ENCODE data around the gene BEGAIN. TPM values are rescaled to one million over a fixed set of nuclear protein-coding genes. Genes with fewer than 3 reads are reported as not detected.

BEGAIN gene
- total and polyA plus RNA-seq, 2 of the 8 experiments (the other 6 are each of a cell fraction or from before 2014, with no cell fraction given), result 2.9 to 3.0 TPM

DNA sequence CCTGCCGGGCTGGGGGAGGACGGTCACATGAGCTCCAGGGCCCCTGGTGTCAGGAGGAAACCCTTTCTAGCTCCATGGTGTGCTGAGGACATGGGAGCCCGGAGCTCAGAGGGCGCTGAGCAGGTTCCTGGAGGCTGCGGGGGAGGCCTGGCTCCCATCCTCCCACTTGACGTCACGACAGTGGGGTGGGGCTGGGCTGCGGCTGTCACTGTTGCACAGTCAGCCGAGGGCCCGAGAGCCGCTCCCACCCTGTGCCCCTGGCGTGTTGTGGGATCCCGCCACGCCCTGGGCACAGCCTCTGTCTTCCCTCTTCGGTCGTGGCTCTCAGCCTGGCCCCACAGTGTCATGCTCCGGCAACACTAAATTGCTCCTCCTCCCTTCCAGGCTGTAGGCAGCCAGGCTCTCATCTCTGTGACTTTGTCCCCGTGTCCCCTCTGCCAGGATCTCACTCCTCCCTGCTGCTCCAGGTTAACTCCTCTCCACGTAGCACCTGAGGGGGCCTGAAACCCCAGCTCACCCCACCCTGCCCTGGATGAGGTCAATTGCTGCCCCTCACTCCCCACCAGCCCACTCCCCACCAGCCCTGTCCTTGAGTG is 33.0 kb downstream of the BEGAIN start:
- Histone ChIP-seq H2BK20ac (ENCODE audit: low read length) (no peak overlapping the region), H4K5ac (ENCODE audit: insufficient read length, low read depth, low read length) (no peak overlapping the region), H3K4me1 (replicated peaks in 1 of 4; ENCODE audit: control insufficient read depth in 3 of 4, insufficient read depth in 4 of 4, low read length in 3 of 4) (peaks cover 0 to 19% (median 17%) of the 10 kb centered on the region in 4 experiments; a peak in 6 of 7 replicates), H3K27ac (ENCODE audit: low read depth, low read length) (no peak overlapping the region), H2AK5ac (ENCODE audit: low read depth, low read length) (0 out of 2 replicates have a peak overlapping the region, but pooled peaks have one; percentile 53), H3K9ac (replicated peaks in 1 of 4; ENCODE audit: extremely low read depth in 1 of 4, low read depth in 3 of 4, low read length in 3 of 4) (no peak overlapping the region), H2BK5ac (ENCODE audit: low read depth, low read length) (no peak overlapping the region), H2BK120ac (replicated peaks; ENCODE audit: low read depth, low read length) (no peak overlapping the region), H4K20me1 (replicated peaks in 1 of 2; ENCODE audit: control insufficient read depth in 1 of 2, insufficient read depth in 2 of 2, low read length in 2 of 2) (peaks cover 0 to 7% of the 10 kb centered on the region in 2 experiments), H2BK12ac (ENCODE audit: low read depth, low read length) (peak overlapping the region; percentile 60; the same call in 1 of the 2 replicates), H3K4ac (replicated peaks; ENCODE audit: insufficient read length, low read depth, low read length) (no peak overlapping the region), H2BK15ac (ENCODE audit: low read length) (no peak overlapping the region), H3K27me3 (replicated peaks in 1 of 4; ENCODE audit: control insufficient read depth in 3 of 4, extremely low read depth in 1 of 4, insufficient read depth in 3 of 4, low read length in 3 of 4) (peaks cover 0 to 5% (median 2%) of the 10 kb centered on the region in 4 experiments; a peak in 3 of 7 replicates), H4K91ac (replicated peaks; ENCODE audit: insufficient read length, low read length) (no peak overlapping the region), H2AFZ (ENCODE audit: low read length) (no peak overlapping the region), H3K4me3 (ENCODE audit: extremely low read depth in 1 of 4, insufficient read depth in 2 of 4, low read depth in 3 of 4, low read length in 4 of 4) (no peak overlapping the region), H3K4me2 (ENCODE audit: insufficient read depth in 1 of 2, low read depth in 2 of 2, low read length in 2 of 2) (no peak overlapping the region), H3K79me2 (ENCODE audit: control insufficient read depth in 1 of 2, insufficient read depth in 2 of 2, low read length in 2 of 2) (no peaks in the 10 kb centered on the region), H3K9me3 (ENCODE audit: insufficient read depth in 2 of 2, low read depth in 1 of 2, low read length in 1 of 2) (no peaks in the 10 kb centered on the region), H3K23ac (ENCODE audit: insufficient read length) (no peak overlapping the region), H3K36me3 (ENCODE audit: control insufficient read depth in 2 of 4, insufficient read depth in 4 of 4, low read length in 3 of 4) (no peaks in the 10 kb centered on the region), H3K14ac (ENCODE audit: insufficient read length) (no peak overlapping the region), H3K23me2 (ENCODE audit: low read depth, low read length) (no peaks in the 10 kb centered on the region), H3K56ac (replicated peaks; ENCODE audit: insufficient read length, low read depth, low read length) (no peak overlapping the region), H3K79me1 (ENCODE audit: low read depth, low read length) (no peaks in the 10 kb centered on the region), H3K18ac (ENCODE audit: extremely low read depth, low read length) (peak overlapping the region; percentile 71), H4K8ac (ENCODE audit: extremely low read depth, insufficient read depth, low read length) (no peak overlapping the region)
- POLR2A ChIA-PET (ENCODE audit: partially characterized antibody), result no interaction called here
- DNase-seq (ENCODE audit: low read depth in 1 of 2, low spot score in 2 of 2) (no peak), FAIRE-seq (no peak)
- CTCF ChIA-PET (ENCODE audit: partially characterized antibody), result interaction anchor here (1.0 to 1.5 kb wide), 3 partner anchors 77 to 136 kb away, joined by 3 to 5 read pairs (median 4); no protein-coding TSS in a partner anchor
- 81% methylated on average over 15 of the region's 19 CpGs; no CpG with 5 or more reads in 1 of the 2 experiments for WGBS, 2 experiments (ENCODE audit: extremely low coverage in 1 of 2, insufficient coverage in 1 of 2, insufficient read length in 1 of 2, insufficient replicate concordance in 2 of 2, low coverage in 1 of 2, low lambda C conversion rate in 2 of 2, missing lambda C conversion rate in 1 of 2)
- TF ChIP-seq TBP (IDR thresholded peaks at IDR 0.05; ENCODE audit: low read depth, low read length) (no peak), TAF1 (IDR thresholded peaks at IDR 0.05; ENCODE audit: low read depth, low read length) (no peak), SUZ12 (IDR thresholded peaks at IDR 0.05; ENCODE audit: low read length) (no peak), RXRA (IDR thresholded peaks at IDR 0.05; ENCODE audit: insufficient read depth, low read depth, low read length) (no peak), ASH2L (IDR thresholded peaks at IDR 0.05; ENCODE audit: low read length) (no peak), HDAC2 (IDR thresholded peaks at IDR 0.05; ENCODE audit: borderline replicate concordance in 1 of 2, low read depth in 2 of 2, low read length in 2 of 2) (no peak), CHD1 (IDR thresholded peaks at IDR 0.05; ENCODE audit: low read depth, low read length) (no peak), ZNF274 (IDR thresholded peaks at IDR 0.05; ENCODE audit: borderline replicate concordance, extremely low read depth, low read length) (no peak), POLR2AphosphoS5 (IDR thresholded peaks at IDR 0.05; ENCODE audit: low read depth, low read length) (no peak), RBBP5 (IDR thresholded peaks at IDR 0.05; ENCODE audit: borderline replicate concordance, low read depth, low read length) (no peak), BRCA1 (IDR thresholded peaks at IDR 0.05; ENCODE audit: low read depth, low read length) (no peak), YY1 (IDR thresholded peaks at IDR 0.05; ENCODE audit: low read depth, low read length) (no peak)
- TF ChIP-seq, protein P1, sequence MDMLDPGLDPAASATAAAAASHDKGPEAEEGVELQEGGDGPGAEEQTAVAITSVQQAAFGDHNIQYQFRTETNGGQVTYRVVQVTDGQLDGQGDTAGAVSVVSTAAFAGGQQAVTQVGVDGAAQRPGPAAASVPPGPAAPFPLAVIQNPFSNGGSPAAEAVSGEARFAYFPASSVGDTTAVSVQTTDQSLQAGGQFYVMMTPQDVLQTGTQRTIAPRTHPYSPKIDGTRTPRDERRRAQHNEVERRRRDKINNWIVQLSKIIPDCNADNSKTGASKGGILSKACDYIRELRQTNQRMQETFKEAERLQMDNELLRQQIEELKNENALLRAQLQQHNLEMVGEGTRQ (IDR thresholded peaks at IDR 0.05; ENCODE audit: low read length), result no peak

All from H1 (cell line).